ENCODE measurements around the gene UBE2E2.

The UBE2E2 gene

GRCh38 chr3:23193831-23194230, 9.3 kb upstream of the UBE2E2 start:
- DNase-seq (ENCODE audit: low spot score): no peak

GRCh38 chr3:23198801-23199200, 4.3 kb upstream of the UBE2E2 start:
- DNase-seq (ENCODE audit: low spot score): no peak

GRCh38 chr3:23199649-23200048, 3.5 kb upstream of the UBE2E2 start:
- no peak for DNase-seq (ENCODE audit: low spot score)

- no peak for DNase-seq (ENCODE audit: low spot score)
Measured at GRCh38 chr3:23201154-23201838, 1.8 kb upstream of the UBE2E2 start.

GRCh38 chr3:23202203-23202920, 765 bp upstream of the UBE2E2 start:
- DNase-seq (ENCODE audit: low spot score): peak; percentile 55

GRCh38 chr3:23203708-23204330, 692 bp downstream of the UBE2E2 start:
- peak; percentile 69 for DNase-seq (ENCODE audit: low spot score)

GRCh38 chr3:23206366-23206765, 3.2 kb downstream of the UBE2E2 start:
- DNase-seq (ENCODE audit: low spot score): no peak

- no peak for DNase-seq (ENCODE audit: low spot score)
Measured at GRCh38 chr3:23209103-23209502, 6.0 kb downstream of the UBE2E2 start.

- DNase-seq (ENCODE audit: low spot score): no peak
Measured at GRCh38 chr3:23209747-23210487, 6.8 kb downstream of the UBE2E2 start.

GRCh38 chr3:23213813-23214212, 10.7 kb downstream of the UBE2E2 start:
- DNase-seq (ENCODE audit: low spot score): no peak

- no peak for DNase-seq (ENCODE audit: low spot score)
Measured at GRCh38 chr3:23217872-23218554, 14.9 kb downstream of the UBE2E2 start.

- no peak for DNase-seq (ENCODE audit: low spot score)
Measured at GRCh38 chr3:23219117-23219516, 16.0 kb downstream of the UBE2E2 start.

- no peak for DNase-seq (ENCODE audit: low spot score)
Measured at GRCh38 chr3:23219552-23219951, 16.4 kb downstream of the UBE2E2 start.

- no peak for DNase-seq (ENCODE audit: low spot score)
Measured at GRCh38 chr3:23221136-23221535, 18.0 kb downstream of the UBE2E2 start.

GRCh38 chr3:23232016-23232415, 28.9 kb downstream of the UBE2E2 start:
- no peak for DNase-seq (ENCODE audit: low spot score)

GRCh38 chr3:23232854-23233253, 29.7 kb downstream of the UBE2E2 start:
- DNase-seq (ENCODE audit: low spot score): no peak

- DNase-seq (ENCODE audit: low spot score): no peak
Measured at GRCh38 chr3:23235264-23235663, 32.1 kb downstream of the UBE2E2 start.

- DNase-seq (ENCODE audit: low spot score): no peak
Measured at GRCh38 chr3:23236890-23237289, 33.8 kb downstream of the UBE2E2 start.

- DNase-seq (ENCODE audit: low spot score): no peak
Measured at GRCh38 chr3:23238156-23238555, 35.0 kb downstream of the UBE2E2 start.

GRCh38 chr3:23238578-23238977, 35.5 kb downstream of the UBE2E2 start:
- DNase-seq (ENCODE audit: low spot score): no peak

- DNase-seq (ENCODE audit: low spot score): peak; percentile 58
Measured at GRCh38 chr3:23239211-23240068, 36.3 kb downstream of the UBE2E2 start.
